ENCODE data around the gene TRMT112. TPM values are rescaled to one million over a fixed set of nuclear protein-coding genes. Genes with fewer than 3 reads are reported as not detected.

Gene TRMT112
- total and polyA plus RNA-seq, 2 experiments from 2014 or later: 298 to 927 TPM

- Histone ChIP-seq H4K20me1 (replicated peaks; ENCODE audit: insufficient read depth) (no peaks in the 10 kb centered on the region; the same call in 1 of the 2 replicates), H3K79me2 (replicated peaks; ENCODE audit: insufficient read depth) (no peaks in the 10 kb centered on the region), H3K27ac (ENCODE audit: low read depth) (no peak overlapping the region), H3K27me3 (ENCODE audit: insufficient read depth) (no peaks in the 10 kb centered on the region), H3K4me2 (no peak overlapping the region), H3K9me2 (ENCODE audit: insufficient read depth) (no peaks in the 10 kb centered on the region), H3K36me3 (ENCODE audit: insufficient read depth) (no peaks in the 10 kb centered on the region), H3K4me3 (no peak overlapping the region), H3K4me1 (ENCODE audit: insufficient read depth) (peaks cover 3% of the 10 kb centered on the region; the same call in 1 of the 2 replicates), H3F3A (replicated peaks; ENCODE audit: low read depth) (peaks cover 8% of the 10 kb centered on the region; the same call in 1 of the 2 replicates), H2AFZ (no peak overlapping the region)
- Mint-ChIP-seq H3K4me1 (peaks cover 12% of the 10 kb centered on the region; the same call in 2 of the 3 replicates), H3K9me3 (no peaks in the 10 kb centered on the region; the same call in 2 of the 3 replicates), H3K4me3 (no peak overlapping the region), H3K27ac (no peak overlapping the region), H3K36me3 (ENCODE audit: low read depth) (no peaks in the 10 kb centered on the region; the same call in 1 of the 3 replicates), H3K27me3 (ENCODE audit: insufficient read depth, low read depth, poor library complexity) (peaks cover 10% of the 10 kb centered on the region)
- TF ChIP-seq EZH2phosphoT487 (IDR thresholded peaks at IDR 0.05; ENCODE audit: unreplicated experiment) (no peak), CREB1 (CRISPR knock-in tag; IDR thresholded peaks at IDR 0.05; ENCODE audit: low read depth) (no peak), POLR2AphosphoS5 (IDR thresholded peaks at IDR 0.05; ENCODE audit: low read depth) (no peak), STAT1 (IDR thresholded peaks at IDR 0.05; ENCODE audit: unreplicated experiment) (no peak)
- TF ChIP-seq, protein P1, sequence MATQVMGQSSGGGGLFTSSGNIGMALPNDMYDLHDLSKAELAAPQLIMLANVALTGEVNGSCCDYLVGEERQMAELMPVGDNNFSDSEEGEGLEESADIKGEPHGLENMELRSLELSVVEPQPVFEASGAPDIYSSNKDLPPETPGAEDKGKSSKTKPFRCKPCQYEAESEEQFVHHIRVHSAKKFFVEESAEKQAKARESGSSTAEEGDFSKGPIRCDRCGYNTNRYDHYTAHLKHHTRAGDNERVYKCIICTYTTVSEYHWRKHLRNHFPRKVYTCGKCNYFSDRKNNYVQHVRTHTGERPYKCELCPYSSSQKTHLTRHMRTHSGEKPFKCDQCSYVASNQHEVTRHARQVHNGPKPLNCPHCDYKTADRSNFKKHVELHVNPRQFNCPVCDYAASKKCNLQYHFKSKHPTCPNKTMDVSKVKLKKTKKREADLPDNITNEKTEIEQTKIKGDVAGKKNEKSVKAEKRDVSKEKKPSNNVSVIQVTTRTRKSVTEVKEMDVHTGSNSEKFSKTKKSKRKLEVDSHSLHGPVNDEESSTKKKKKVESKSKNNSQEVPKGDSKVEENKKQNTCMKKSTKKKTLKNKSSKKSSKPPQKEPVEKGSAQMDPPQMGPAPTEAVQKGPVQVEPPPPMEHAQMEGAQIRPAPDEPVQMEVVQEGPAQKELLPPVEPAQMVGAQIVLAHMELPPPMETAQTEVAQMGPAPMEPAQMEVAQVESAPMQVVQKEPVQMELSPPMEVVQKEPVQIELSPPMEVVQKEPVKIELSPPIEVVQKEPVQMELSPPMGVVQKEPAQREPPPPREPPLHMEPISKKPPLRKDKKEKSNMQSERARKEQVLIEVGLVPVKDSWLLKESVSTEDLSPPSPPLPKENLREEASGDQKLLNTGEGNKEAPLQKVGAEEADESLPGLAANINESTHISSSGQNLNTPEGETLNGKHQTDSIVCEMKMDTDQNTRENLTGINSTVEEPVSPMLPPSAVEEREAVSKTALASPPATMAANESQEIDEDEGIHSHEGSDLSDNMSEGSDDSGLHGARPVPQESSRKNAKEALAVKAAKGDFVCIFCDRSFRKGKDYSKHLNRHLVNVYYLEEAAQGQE (IDR thresholded peaks at IDR 0.05; ENCODE audit: unreplicated experiment): no peak
- TF ChIP-seq, protein P2, sequence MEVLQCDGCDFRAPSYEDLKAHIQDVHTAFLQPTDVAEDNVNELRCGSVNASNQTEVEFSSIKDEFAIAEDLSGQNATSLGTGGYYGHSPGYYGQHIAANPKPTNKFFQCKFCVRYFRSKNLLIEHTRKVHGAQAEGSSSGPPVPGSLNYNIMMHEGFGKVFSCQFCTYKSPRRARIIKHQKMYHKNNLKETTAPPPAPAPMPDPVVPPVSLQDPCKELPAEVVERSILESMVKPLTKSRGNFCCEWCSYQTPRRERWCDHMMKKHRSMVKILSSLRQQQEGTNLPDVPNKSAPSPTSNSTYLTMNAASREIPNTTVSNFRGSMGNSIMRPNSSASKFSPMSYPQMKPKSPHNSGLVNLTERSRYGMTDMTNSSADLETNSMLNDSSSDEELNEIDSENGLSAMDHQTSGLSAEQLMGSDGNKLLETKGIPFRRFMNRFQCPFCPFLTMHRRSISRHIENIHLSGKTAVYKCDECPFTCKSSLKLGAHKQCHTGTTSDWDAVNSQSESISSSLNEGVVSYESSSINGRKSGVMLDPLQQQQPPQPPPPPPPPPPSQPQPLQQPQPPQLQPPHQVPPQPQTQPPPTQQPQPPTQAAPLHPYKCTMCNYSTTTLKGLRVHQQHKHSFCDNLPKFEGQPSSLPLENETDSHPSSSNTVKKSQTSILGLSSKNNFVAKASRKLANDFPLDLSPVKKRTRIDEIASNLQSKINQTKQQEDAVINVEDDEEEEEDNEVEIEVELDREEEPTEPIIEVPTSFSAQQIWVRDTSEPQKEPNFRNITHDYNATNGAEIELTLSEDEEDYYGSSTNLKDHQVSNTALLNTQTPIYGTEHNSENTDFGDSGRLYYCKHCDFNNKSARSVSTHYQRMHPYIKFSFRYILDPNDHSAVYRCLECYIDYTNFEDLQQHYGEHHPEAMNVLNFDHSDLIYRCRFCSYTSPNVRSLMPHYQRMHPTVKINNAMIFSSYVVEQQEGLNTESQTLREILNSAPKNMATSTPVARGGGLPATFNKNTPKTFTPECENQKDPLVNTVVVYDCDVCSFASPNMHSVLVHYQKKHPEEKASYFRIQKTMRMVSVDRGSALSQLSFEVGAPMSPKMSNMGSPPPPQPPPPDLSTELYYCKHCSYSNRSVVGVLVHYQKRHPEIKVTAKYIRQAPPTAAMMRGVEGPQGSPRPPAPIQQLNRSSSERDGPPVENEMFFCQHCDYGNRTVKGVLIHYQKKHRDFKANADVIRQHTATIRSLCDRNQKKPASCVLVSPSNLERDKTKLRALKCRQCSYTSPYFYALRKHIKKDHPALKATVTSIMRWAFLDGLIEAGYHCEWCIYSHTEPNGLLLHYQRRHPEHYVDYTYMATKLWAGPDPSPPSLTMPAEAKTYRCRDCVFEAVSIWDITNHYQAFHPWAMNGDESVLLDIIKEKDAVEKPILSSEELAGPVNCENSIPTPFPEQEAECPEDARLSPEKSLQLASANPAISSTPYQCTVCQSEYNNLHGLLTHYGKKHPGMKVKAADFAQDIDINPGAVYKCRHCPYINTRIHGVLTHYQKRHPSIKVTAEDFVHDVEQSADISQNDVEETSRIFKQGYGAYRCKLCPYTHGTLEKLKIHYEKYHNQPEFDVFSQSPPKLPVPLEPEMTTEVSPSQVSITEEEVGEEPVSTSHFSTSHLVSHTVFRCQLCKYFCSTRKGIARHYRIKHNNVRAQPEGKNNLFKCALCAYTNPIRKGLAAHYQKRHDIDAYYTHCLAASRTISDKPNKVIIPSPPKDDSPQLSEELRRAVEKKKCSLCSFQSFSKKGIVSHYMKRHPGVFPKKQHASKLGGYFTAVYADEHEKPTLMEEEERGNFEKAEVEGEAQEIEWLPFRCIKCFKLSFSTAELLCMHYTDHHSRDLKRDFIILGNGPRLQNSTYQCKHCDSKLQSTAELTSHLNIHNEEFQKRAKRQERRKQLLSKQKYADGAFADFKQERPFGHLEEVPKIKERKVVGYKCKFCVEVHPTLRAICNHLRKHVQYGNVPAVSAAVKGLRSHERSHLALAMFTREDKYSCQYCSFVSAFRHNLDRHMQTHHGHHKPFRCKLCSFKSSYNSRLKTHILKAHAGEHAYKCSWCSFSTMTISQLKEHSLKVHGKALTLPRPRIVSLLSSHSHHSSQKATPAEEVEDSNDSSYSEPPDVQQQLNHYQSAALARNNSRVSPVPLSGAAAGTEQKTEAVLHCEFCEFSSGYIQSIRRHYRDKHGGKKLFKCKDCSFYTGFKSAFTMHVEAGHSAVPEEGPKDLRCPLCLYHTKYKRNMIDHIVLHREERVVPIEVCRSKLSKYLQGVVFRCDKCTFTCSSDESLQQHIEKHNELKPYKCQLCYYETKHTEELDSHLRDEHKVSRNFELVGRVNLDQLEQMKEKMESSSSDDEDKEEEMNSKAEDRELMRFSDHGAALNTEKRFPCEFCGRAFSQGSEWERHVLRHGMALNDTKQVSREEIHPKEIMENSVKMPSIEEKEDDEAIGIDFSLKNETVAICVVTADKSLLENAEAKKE (CRISPR knock-in tag; IDR thresholded peaks at IDR 0.05): no peak
- no peak for ATAC-seq
- no peak for DNase-seq (ENCODE audit: low spot score)
These were observed 41.5 kb downstream of the TRMT112 start for GRCh38 chr11:64275841-64276240.

Data from GM23338 (cell line).